Endothelial cell of umbilical vein (primary cell): ENCODE results near the gene ACKR3. TPM values are rescaled to one million over a fixed set of nuclear protein-coding genes. Genes with fewer than 3 reads are reported as not detected.

Source experiments
- BruUV-seq: library from RNA; stranded (reverse); fragments of 400-500 nt; replicated peaks from 2 replicates; lab custom pipeline; 2021; lab: Mats Ljungman, UMichigan
- CTCF ChIA-PET: fragments of 300-600, 350-600 bp; sonication (Branson Sonifier 250); formaldehyde crosslinking; loops from one replicate; lab custom pipeline; 2021; ENCODE audit warnings: antibody characterized with exemption, inconsistent platforms; lab: Charles Lee
- POLR2A ChIA-PET: fragments of 300-600, 350-600 bp; sonication (Branson Sonifier 250); formaldehyde crosslinking; loops from one replicate; lab custom pipeline; 2021; ENCODE audit warnings: antibody characterized with exemption, inconsistent platforms; lab: Charles Lee
- DNase-seq: peaks from one replicate; pipeline ENCODE4 v3.0.0-alpha.2; 2011; ENCODE audit warnings: low read depth, low spot score
- FAIRE-seq: peaks from 2 replicates; lab custom pipeline; 2011; peaks lifted over from hg19 to GRCh38; lab: Jason Lieb, UNC
- H2AFZ ChIP-seq: 2 replicates; pipeline ENCODE4 v1.6.0; 2012; ENCODE audit warnings: low read depth, low read length, control low read depth, inconsistent platforms
- H3K27ac ChIP-seq: 2 replicates; pipeline ENCODE4 v1.5.1; 2011; ENCODE audit warnings: low read depth, mild to moderate bottlenecking, control low read depth, low read length, moderate library complexity; ENCODE audit not compliant: insufficient read depth
- H3K27me3 ChIP-seq, 2 experiments: 2 replicates each; pipeline versions ENCODE4 v1.6.0 to v1.6.1; 2011; ENCODE audit warnings: low read length in 2 of 2, mixed read lengths in 1 of 2; ENCODE audit not compliant: control insufficient read depth in 2 of 2, insufficient read depth in 2 of 2
- H3K36me3 ChIP-seq, 2 experiments: 2 replicates in 1 of 2; 3 replicates in 1 of 2; pipeline ENCODE4 v1.5.1; 2011; ENCODE audit warnings: low read length in 2 of 2, mild to moderate bottlenecking in 1 of 2, moderate library complexity in 1 of 2; ENCODE audit not compliant: control insufficient read depth in 2 of 2, insufficient read depth in 2 of 2; ENCODE audit errors: extremely low read depth in 1 of 2
- H3K4me1 ChIP-seq: 3 replicates; pipeline ENCODE4 v1.5.1; 2011; ENCODE audit warnings: mild to moderate bottlenecking, low read length; ENCODE audit not compliant: control insufficient read depth, insufficient read depth; ENCODE audit errors: extremely low read depth
- H3K4me2 ChIP-seq: 2 replicates; pipeline ENCODE4 v1.6.1; 2011; ENCODE audit warnings: low read length, control low read depth, mixed read lengths; ENCODE audit not compliant: insufficient read depth
- H3K4me3 ChIP-seq, 3 experiments: fragments of 200-600 bp in 1 of 3; sonication (generic), shearing (Covaris generic) in 1 of 3; replicated peaks in 1 of 3; 2 replicates each; pipeline ENCODE4 v1.5.1; 2011 to 2016; ENCODE audit warnings: control low read depth in 3 of 3, low read length in 3 of 3, mild to moderate bottlenecking in 2 of 3, inconsistent platforms in 1 of 3, low read depth in 1 of 3, moderate library complexity in 1 of 3; ENCODE audit not compliant: insufficient read depth in 1 of 3
- H3K79me2 ChIP-seq: 2 replicates; pipeline ENCODE4 v1.6.0; 2012; ENCODE audit warnings: low read length, inconsistent platforms; ENCODE audit not compliant: control insufficient read depth, insufficient read depth
- H3K9ac ChIP-seq: replicated peaks from 2 replicates; pipeline ENCODE3; 2011; ENCODE audit warnings: low read length, control low read depth; ENCODE audit not compliant: insufficient read depth; ENCODE audit errors: extremely low read depth
- H3K9me1 ChIP-seq: replicated peaks from 3 replicates; pipeline ENCODE4 v1.6.0; 2011; ENCODE audit warnings: mild to moderate bottlenecking, low read length; ENCODE audit not compliant: control insufficient read depth, insufficient read depth; ENCODE audit errors: extremely low read depth
- H3K9me3 ChIP-seq: replicated peaks from 2 replicates; pipeline ENCODE4 v1.5.1; 2012; ENCODE audit warnings: low read length, inconsistent platforms; ENCODE audit not compliant: control insufficient read depth, insufficient read depth
- H4K20me1 ChIP-seq: replicated peaks from 2 replicates; pipeline ENCODE3; 2011; ENCODE audit warnings: mild to moderate bottlenecking, low read length; ENCODE audit not compliant: control insufficient read depth, insufficient read depth; ENCODE audit errors: extremely low read depth
- CTCF ChIP-seq, 2 donors: IDR thresholded peaks; 1 replicate in 1 of 2; 2 replicates in 1 of 2; pipeline ENCODE4 v1.5.1; 2011; ENCODE audit warnings: low read length in 2 of 2, mild to moderate bottlenecking in 2 of 2, moderate library complexity in 2 of 2, control low read depth in 1 of 2, inconsistent platforms in 1 of 2, low read depth in 1 of 2; ENCODE audit not compliant: insufficient read depth in 1 of 2; ENCODE audit errors: extremely low read depth in 1 of 2
- EZH2 ChIP-seq: IDR thresholded peaks from 2 replicates; pipeline ENCODE4 v1.6.1; 2012; ENCODE audit warnings: borderline replicate concordance, low read depth, mild to moderate bottlenecking, moderate library complexity, low read length, inconsistent platforms; ENCODE audit not compliant: severe bottlenecking
- FOS ChIP-seq: IDR thresholded peaks from 2 replicates; pipeline ENCODE4 v1.6.1; 2011; ENCODE audit warnings: mild to moderate bottlenecking, low read length, moderate library complexity, borderline replicate concordance; ENCODE audit not compliant: insufficient read depth
- GATA2 ChIP-seq: IDR thresholded peaks from 2 replicates; pipeline ENCODE4 v1.7.0; 2011; ENCODE audit warnings: low read depth, mild to moderate bottlenecking, moderate library complexity, mixed read lengths, low read length; ENCODE audit not compliant: insufficient read length, insufficient read depth
- JUN ChIP-seq: IDR thresholded peaks from 2 replicates; pipeline ENCODE4 v1.6.1; 2011; ENCODE audit warnings: borderline replicate concordance, low read depth; ENCODE audit not compliant: insufficient read length, insufficient read depth
- MAX ChIP-seq: IDR thresholded peaks from 2 replicates; pipeline ENCODE4 v1.6.1; 2011; ENCODE audit not compliant: insufficient read depth, insufficient read length
- MYC ChIP-seq: IDR thresholded peaks from one replicate; pipeline ENCODE4 v1.6.1; 2011; ENCODE audit warnings: mild to moderate bottlenecking, low read depth, low read length
- POLR2A ChIP-seq: IDR thresholded peaks from 2 replicates; pipeline ENCODE4 v1.6.1; 2012; ENCODE audit warnings: low read depth, mild to moderate bottlenecking, control low read depth, low read length
- POLR2AphosphoS5 ChIP-seq: IDR thresholded peaks from 2 replicates; pipeline ENCODE4 v1.6.1; 2012; ENCODE audit warnings: low read depth, mild to moderate bottlenecking, control low read depth, low read length, moderate library complexity; ENCODE audit not compliant: insufficient read depth
- dilution Hi-C: fragments of 300-500 bp; cut with MboI; formaldehyde crosslinking; loops from one replicate; pipeline ENCODE4 v1.15.0; 2019; ENCODE audit warnings: low sequenced_read_pairs; ENCODE audit not compliant: extremely low pct_ligation_motif_present
- intact Hi-C: fragments of 100-400 bp; cut with micrococcal nuclease; formaldehyde crosslinking; loops from one replicate; pipeline ENCODE4 v1.10.0; 2022
- polyA plus RNA-seq, 4 experiments: library from polyadenylated mRNA; depleted of rRNA in 3 of 4; stranded (reverse) in 3 of 4; unstranded in 1 of 4; fragments of >200 nt; gene quantifications; 2 replicates each; pipeline versions ENCODE4 v1.2.1 to v1.2.3, GENCODE V29; 2011 to 2012; ENCODE audit warnings: missing spikeins in 1 of 4
- total RNA-seq: library from RNA; stranded (reverse); gene quantifications from 2 replicates; pipeline ENCODE4 v1.2.3, GENCODE V29; 2021

Gene ACKR3
- total and polyA plus RNA-seq, 2 donors (not counting 3 experiments of a cell fraction or from before 2014, with no cell fraction given), result 31.1 to 428 TPM

DNA sequence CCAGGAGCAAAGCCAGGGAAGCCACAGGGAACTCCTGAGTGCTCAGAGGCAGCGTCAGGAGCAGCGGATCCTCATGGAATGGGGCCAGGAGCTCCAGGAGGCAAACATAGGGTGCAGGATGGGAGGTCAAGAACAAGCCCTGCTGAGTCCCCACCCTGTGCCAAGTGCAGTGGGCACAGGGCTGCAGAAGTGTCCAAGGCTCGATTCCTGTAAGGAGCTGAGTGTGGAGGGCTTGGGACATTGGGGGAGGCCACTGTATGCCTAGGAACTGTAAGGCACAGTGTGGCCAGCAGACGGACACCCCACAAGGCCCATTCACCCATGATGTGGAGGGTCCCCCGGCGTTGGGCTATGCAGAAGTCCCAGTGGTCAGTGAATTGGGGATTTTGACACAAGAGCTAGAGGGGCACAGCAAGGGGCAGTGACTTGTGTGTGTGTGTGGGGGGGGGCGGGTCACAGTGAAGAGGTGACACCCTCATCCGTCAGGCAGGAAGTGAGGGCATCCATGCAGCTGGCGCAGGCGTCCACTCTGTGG, 55.6 kb downstream of the ACKR3 start:
- no peak overlapping the region for H3K4me3 ChIP-seq
- no peaks in the 10 kb centered on the region for H4K20me1 ChIP-seq
- no peak overlapping the region for H2AFZ ChIP-seq
- H3K4me2 ChIP-seq, result no peak overlapping the region
- dilution Hi-C loops (no loop called here), intact Hi-C loops (no loop called here)
- H3K4me1 ChIP-seq, result no peaks in the 10 kb centered on the region
- no peaks in the 10 kb centered on the region for H3K36me3 ChIP-seq
- no peak for TF ChIP-seq JUN
- no peak for TF ChIP-seq MYC
- TF ChIP-seq EZH2, result no peak
- TF ChIP-seq MAX, result no peak
- TF ChIP-seq FOS, result no peak
- TF ChIP-seq POLR2A, result no peak
- TF ChIP-seq POLR2AphosphoS5, result no peak
- no peak for TF ChIP-seq CTCF (IDR thresholded peaks at IDR 0.05; ENCODE audit: extremely low read depth in 1 of 2, insufficient read depth in 1 of 2, low read depth in 1 of 2, low read length in 2 of 2)
- TF ChIP-seq GATA2, result no peak
- H3K79me2 ChIP-seq, result no peaks in the 10 kb centered on the region
- CTCF ChIA-PET, result interaction anchor here (1.2 kb wide), 1 partner anchor 443 kb away, joined by 3 read pairs; no protein-coding TSS in a partner anchor
- H3K9ac ChIP-seq, result no peak overlapping the region
- no peaks in the 10 kb centered on the region for H3K27me3 ChIP-seq
- no TSS peak for BruUV-seq
- H3K9me3 ChIP-seq, result no peaks in the 10 kb centered on the region
- POLR2A ChIA-PET, result no interaction called here
- FAIRE-seq, result no peak
- no peak for DNase-seq
- H3K27ac ChIP-seq, result no peak overlapping the region
- H3K9me1 ChIP-seq, result no peaks in the 10 kb centered on the region
